WERI-Rb-1 (cell line): Measurements from ENCODE around the gene MMP7.

ENCODE experiments used
- DNase-seq: peaks from one replicate; pipeline ENCODE4 v3.0.0-alpha.2; 2020
- H3K27ac ChIP-seq: fragments of 250-450 bp; sonication (Bioruptor Pico); 2 replicates; pipeline ENCODE4 v1.5.1; 2020; ENCODE audit warnings: mild to moderate bottlenecking, moderate library complexity
- H3K27me3 ChIP-seq: fragments of 250-450 bp; sonication (Bioruptor Pico); 2 replicates; pipeline ENCODE4 v1.5.1; 2021; ENCODE audit warnings: mild to moderate bottlenecking, low read depth, moderate library complexity; ENCODE audit not compliant: insufficient read depth, severe bottlenecking
- H3K36me3 ChIP-seq: fragments of 250-450 bp; sonication (Bioruptor Pico); 2 replicates; pipeline ENCODE4 v1.5.1; 2020; ENCODE audit warnings: mild to moderate bottlenecking, moderate library complexity
- H3K4me3 ChIP-seq: 2 replicates; pipeline ENCODE4 v1.5.1; 2011; ENCODE audit warnings: low read depth, mild to moderate bottlenecking, control low read depth, low read length
- H3K9me3 ChIP-seq: fragments of 250-450 bp; sonication (Bioruptor Pico); 2 replicates; pipeline ENCODE4 v1.5.1; 2021; ENCODE audit warnings: mild to moderate bottlenecking, moderate library complexity; ENCODE audit not compliant: severe bottlenecking
- TF ChIP-seq, protein P1 (sequence below): IDR thresholded peaks from 2 replicates; pipeline ENCODE4 v1.5.1; 2011; ENCODE audit warnings: low read depth, mild to moderate bottlenecking, control low read depth, inconsistent platforms, low read length

MMP7 gene

DNA sequence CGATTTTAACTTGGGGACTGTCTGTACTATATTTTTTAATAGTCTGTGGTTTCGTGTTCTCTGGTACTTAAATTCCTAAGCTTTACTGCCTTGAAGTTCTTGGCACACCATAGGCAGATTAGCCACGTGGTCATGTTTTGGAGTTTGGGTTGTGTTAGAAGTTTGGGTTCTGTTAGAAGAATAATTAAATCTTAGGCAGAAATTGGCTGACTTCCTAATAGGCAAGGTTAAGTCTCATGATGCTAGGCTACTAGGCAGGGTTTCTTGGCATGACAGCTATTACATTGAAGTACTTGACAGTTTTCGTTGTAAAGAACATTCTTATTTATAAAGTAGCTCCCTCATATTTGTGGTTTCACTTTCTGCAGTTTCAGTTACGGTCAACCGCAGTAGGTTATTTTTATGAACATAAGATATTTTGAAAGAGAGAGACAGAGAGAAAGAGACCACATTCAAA, 30.0 kb upstream of the MMP7 start:
- no peak overlapping the region for H3K27ac ChIP-seq
- H3K27me3 ChIP-seq, result no peaks in the 10 kb centered on the region
- TF ChIP-seq, protein P1, sequence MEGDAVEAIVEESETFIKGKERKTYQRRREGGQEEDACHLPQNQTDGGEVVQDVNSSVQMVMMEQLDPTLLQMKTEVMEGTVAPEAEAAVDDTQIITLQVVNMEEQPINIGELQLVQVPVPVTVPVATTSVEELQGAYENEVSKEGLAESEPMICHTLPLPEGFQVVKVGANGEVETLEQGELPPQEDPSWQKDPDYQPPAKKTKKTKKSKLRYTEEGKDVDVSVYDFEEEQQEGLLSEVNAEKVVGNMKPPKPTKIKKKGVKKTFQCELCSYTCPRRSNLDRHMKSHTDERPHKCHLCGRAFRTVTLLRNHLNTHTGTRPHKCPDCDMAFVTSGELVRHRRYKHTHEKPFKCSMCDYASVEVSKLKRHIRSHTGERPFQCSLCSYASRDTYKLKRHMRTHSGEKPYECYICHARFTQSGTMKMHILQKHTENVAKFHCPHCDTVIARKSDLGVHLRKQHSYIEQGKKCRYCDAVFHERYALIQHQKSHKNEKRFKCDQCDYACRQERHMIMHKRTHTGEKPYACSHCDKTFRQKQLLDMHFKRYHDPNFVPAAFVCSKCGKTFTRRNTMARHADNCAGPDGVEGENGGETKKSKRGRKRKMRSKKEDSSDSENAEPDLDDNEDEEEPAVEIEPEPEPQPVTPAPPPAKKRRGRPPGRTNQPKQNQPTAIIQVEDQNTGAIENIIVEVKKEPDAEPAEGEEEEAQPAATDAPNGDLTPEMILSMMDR, result no peak
- no peak for DNase-seq
- H3K36me3 ChIP-seq, result no peaks in the 10 kb centered on the region
- no peak overlapping the region for H3K4me3 ChIP-seq
- no peaks in the 10 kb centered on the region for H3K9me3 ChIP-seq

DNA sequence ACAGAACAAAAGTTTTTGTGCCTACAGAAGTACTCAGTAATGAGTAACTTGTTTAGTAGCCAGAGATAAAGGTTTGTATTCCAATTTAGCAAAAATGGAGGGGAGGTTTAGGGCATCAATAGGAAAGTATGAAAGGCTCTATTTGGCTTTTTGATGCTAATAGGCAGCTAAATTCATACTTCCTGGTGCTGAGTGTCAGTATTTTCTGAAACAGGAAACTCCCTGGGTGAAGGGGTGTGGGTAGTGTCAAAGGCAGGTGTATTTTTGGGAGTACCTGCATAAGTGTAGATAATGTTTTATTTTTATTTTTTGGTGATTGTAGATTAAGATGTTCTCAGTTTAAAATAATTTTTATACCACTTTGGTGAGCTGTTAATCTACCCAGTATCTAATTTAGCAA, 29.3 kb upstream of the MMP7 start:
- no peak overlapping the region for H3K4me3 ChIP-seq
- H3K9me3 ChIP-seq, result no peaks in the 10 kb centered on the region

DNA sequence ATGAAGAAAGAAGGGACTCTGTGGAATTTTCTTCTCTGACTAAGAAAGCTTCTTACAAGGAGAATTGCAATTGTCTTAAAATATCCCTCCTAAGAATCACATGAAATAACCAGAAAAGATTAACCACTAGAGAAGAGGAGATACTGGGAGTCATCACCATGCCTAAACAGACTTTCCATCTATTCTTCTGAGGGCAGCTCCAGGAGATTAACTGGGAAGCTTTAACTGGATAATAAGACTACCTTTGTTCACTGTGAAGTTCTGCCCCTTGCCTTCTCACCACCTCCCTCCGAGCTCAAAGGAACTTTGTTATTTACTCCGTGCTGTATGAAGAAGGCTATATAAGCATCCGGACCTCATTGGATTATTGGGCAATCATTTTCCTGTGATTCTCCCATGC, 24.5 kb upstream of the MMP7 start:
- no peak overlapping the region for H3K27ac ChIP-seq

More for the DNA sequence above, 29.3 kb upstream of the MMP7 start:
- H3K27ac ChIP-seq, result no peak overlapping the region
- TF ChIP-seq, protein P1, result no peak
- DNase-seq, result no peak
- H3K27me3 ChIP-seq, result no peaks in the 10 kb centered on the region
- no peaks in the 10 kb centered on the region for H3K36me3 ChIP-seq

DNA sequence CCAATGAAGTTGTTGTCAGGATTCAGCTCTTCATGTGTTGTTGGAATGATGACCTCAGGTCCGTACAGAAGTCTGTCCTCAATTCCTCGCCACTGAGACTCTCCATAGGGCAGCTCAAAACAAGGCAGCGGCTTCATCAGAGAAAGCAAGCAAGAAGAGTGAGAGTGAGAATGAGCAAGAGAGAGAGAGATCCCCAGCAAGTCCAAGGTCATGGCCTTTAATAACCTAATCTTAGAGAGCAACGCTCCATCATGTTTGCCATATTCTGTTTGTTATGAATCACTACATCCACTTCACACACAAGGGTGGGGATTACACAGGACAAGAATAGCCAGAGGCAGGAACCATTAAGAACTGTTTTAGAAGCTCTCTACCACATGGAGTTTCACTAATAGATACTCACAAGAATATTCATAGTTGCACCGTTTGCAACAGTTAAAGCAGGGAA, 23.3 kb upstream of the MMP7 start:
- Histone ChIP-seq H3K9me3 (no peaks in the 10 kb centered on the region), H3K36me3 (no peaks in the 10 kb centered on the region), H3K4me3 (no peak overlapping the region), H3K27me3 (no peaks in the 10 kb centered on the region), H3K27ac (no peak overlapping the region)
- TF ChIP-seq, protein P1, result no peak
- DNase-seq, result no peak

More for the DNA sequence above, 24.5 kb upstream of the MMP7 start:
- H3K36me3 ChIP-seq, result no peaks in the 10 kb centered on the region
- H3K27me3 ChIP-seq, result no peaks in the 10 kb centered on the region
- DNase-seq, result no peak
- no peak overlapping the region for H3K4me3 ChIP-seq
- no peaks in the 10 kb centered on the region for H3K9me3 ChIP-seq
- TF ChIP-seq, protein P1, result no peak

DNA sequence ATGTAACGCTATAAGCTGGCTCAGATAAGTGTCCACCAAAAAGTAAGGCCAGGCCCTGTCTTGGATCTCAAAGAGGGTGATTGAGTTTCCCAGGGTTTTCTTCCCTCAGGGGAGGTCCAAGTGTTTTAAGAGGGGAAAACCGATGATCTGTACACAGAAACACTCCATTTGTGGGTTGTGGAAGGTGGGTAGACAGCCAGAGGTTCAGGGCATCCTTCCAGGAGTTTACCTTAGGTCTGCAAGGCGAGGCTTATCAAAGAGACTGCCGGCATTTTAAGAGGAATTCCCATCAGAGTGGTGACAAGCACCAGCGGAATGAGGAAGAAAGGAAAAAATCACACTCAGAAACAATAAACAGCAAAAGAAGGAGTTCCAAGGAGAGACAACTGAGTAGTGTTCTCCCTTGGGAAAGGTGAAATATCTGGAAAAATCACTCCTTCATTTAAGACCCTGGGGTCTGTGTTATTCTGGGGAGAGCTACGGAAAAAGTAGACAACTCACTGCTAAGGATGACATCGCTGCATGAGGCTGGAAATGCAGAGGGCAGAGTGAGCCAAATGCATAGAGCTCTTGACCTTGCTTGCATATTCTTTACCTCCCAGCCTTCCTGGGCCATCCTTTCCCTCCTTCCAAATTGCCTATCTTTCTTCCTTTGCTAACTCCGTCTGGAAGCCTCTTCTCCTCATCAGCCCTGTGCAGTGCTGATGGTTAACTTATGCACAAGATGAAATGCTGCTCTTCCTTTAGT, 22.1 kb upstream of the MMP7 start:
- Histone ChIP-seq H3K27me3 (no peaks in the 10 kb centered on the region), H3K4me3 (no peak overlapping the region), H3K36me3 (no peaks in the 10 kb centered on the region), H3K27ac (no peak overlapping the region), H3K9me3 (no peaks in the 10 kb centered on the region)
- DNase-seq, result no peak
- TF ChIP-seq, protein P1, result no peak

DNA sequence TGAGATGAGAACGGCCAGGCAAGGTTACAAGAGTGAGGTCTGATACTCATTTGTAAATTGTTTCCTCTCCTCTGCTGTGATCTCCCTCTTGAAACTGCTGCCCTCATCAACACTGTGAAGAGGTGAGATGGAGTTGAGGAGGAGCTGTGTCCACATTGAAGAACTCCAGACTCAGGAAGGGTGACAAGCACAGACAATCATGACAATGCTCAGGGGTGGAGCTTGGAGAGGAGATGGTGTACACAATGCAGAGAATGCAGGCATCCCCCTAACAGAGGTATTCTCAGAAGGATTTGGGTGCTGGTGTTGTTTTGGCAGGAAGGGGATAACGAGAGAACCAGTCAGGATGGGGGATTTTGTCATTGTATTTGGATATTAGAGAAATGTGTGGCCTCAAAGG, 21.5 kb upstream of the MMP7 start:
- no peak overlapping the region for H3K4me3 ChIP-seq
- H3K27ac ChIP-seq, result no peak overlapping the region
- no peaks in the 10 kb centered on the region for H3K9me3 ChIP-seq
- TF ChIP-seq, protein P1, result no peak
- DNase-seq, result no peak
- H3K27me3 ChIP-seq, result no peaks in the 10 kb centered on the region
- H3K36me3 ChIP-seq, result no peaks in the 10 kb centered on the region
